Transverse colon (tissue), 4 donors: Measurements from ENCODE around the gene RALBP1. TPM values are rescaled to one million over a fixed set of nuclear protein-coding genes. Genes with fewer than 3 reads are reported as not detected.
"Not testable (repeated sequence)": the region's sequence is repeated elsewhere in the genome, so short reads cannot be mapped to it uniquely, and the experiment has no call there.

Source experiments
- DNase-seq: peaks from one replicate; pipeline ENCODE4 v3.0.0-alpha.2; 2019
- H3K27ac ChIP-seq, 4 donors: fragments of 200-600 bp; sonication (generic); 2 replicates each; pipeline ENCODE4 v1.5.1; 2016 to 2018; ENCODE audit warnings: inconsistent platforms in 4 of 4
- H3K27me3 ChIP-seq: fragments of 200-600 bp; sonication (generic); 2 replicates; pipeline ENCODE4 v1.5.1; 2017; ENCODE audit warnings: inconsistent platforms
- H3K36me3 ChIP-seq, 4 donors: fragments of 200-600 bp; sonication (generic); 2 replicates each; pipeline ENCODE4 v1.5.1; 2017 to 2019; ENCODE audit warnings: inconsistent platforms in 4 of 4
- H3K4me1 ChIP-seq, 4 donors: fragments of 200-600 bp; sonication (generic); 2 replicates each; pipeline ENCODE4 v1.5.1; 2017 to 2020; ENCODE audit warnings: inconsistent platforms in 4 of 4
- H3K4me3 ChIP-seq, 4 donors: fragments of 200-600 bp; sonication (generic); 1 replicate in 1 of 4; 2 replicates in 3 of 4; pipeline versions ENCODE4 v1.5.1 to v1.6.1; 2017 to 2019; ENCODE audit warnings: inconsistent platforms in 4 of 4
- H3K9me3 ChIP-seq, 2 donors: fragments of 200-600 bp; sonication (generic); 2 replicates each; pipeline ENCODE4 v1.5.1; 2017 to 2019; ENCODE audit warnings: inconsistent platforms in 2 of 2
- CTCF ChIP-seq, 5 experiments: fragments of 200-600 bp in 3 of 5; fragments of 450-650 bp in 2 of 5; sonication (generic) in 3 of 5; IDR thresholded peaks; 1 replicate in 2 of 5; 2 replicates in 3 of 5; pipeline ENCODE4 v1.5.1; 2016 to 2017; ENCODE audit warnings: antibody characterized with exemption in 5 of 5, inconsistent platforms in 3 of 5, mild to moderate bottlenecking in 2 of 5, moderate library complexity in 1 of 5
- EP300 ChIP-seq: sonication (generic); formaldehyde crosslinking; IDR thresholded peaks from one replicate; pipeline ENCODE4 v1.6.1; 2017; ENCODE audit warnings: antibody characterized with exemption, low read depth
- POLR2A ChIP-seq: fragments of 450-650 bp; IDR thresholded peaks from one replicate; pipeline ENCODE4 v1.6.1; 2016; ENCODE audit warnings: antibody characterized with exemption, mild to moderate bottlenecking, moderate library complexity
- POLR2AphosphoS5 ChIP-seq, 3 donors: sonication (generic); formaldehyde crosslinking; IDR thresholded peaks; one replicate each; pipeline ENCODE4 v1.6.1; 2016; ENCODE audit warnings: antibody characterized with exemption in 3 of 3
- WGBS, 2 donors: methylation state at CpG; one replicate each; pipeline ENCODE4 v1.1.5; 2018; ENCODE audit warnings: low coverage in 1 of 2; 5-methylcytosine and 5-hydroxymethylcytosine counted together
- in situ Hi-C, 4 donors: fragments of 200-750 bp; cut with MboI; loops; one replicate each; pipeline versions ENCODE4 v1.15.0 to v1.15.1; 2017; ENCODE audit warnings: low sequenced_read_pairs in 3 of 4, low pct_ligation_motif_present in 1 of 4, low pct_unique_long_range_greater_than_20kb in 1 of 4
- intact Hi-C: fragments of 100-400 bp; cut with DNase I; formaldehyde crosslinking; loops from one replicate; pipeline ENCODE4 v1.15.1; 2023; ENCODE audit warnings: low total_unique reads
- total RNA-seq, 4 donors: library from RNA; depleted of rRNA; stranded (reverse); fragments of >200 nt; gene quantifications; one replicate each; pipeline ENCODE4 v1.1.0, GENCODE V29; 2016

Gene RALBP1
- total RNA-seq, 4 donors from 2014 or later: 34.2 to 93.3 (median 70.6) TPM

GRCh38 chr18:9469685-9470084 lies 5.6 kb upstream of the RALBP1 start:
- Histone ChIP-seq H3K27ac (no peak overlapping the region), H3K27me3 (no peaks in the 10 kb centered on the region), H3K36me3 (no peaks in the 10 kb centered on the region), H3K4me1 (peaks cover 0 to 10% (median 7%) of the 10 kb centered on the region in 4 donors), H3K4me3 (no peak overlapping the region), H3K9me3 (peaks cover 9 to 17% of the 10 kb centered on the region in 2 donors)
- in situ Hi-C loops: no loop called here
- intact Hi-C loops: loop anchor here (10.0 kb wide), 1 partner anchor 135 kb away; the partner anchor contains the start of gene TWSG1
- TF ChIP-seq EP300: no peak
- TF ChIP-seq CTCF (IDR thresholded peaks at IDR 0.05): no peak
- no peak for TF ChIP-seq POLR2AphosphoS5 (IDR thresholded peaks at IDR 0.05)
- TF ChIP-seq POLR2A: no peak
- DNase-seq: no peak

- WGBS, 2 donors: 29 to 92% methylated on average over 2 to 37 of the region's 37 CpGs
- intact Hi-C loops (loop anchor here (10.0 kb wide), 1 partner anchor 140 kb away; the partner anchor contains the start of gene TWSG1), in situ Hi-C loops (no loop called here)
- Histone ChIP-seq H3K27me3 (no peaks in the 10 kb centered on the region), H3K4me1 (peaks cover 7 to 24% (median 16%) of the 10 kb centered on the region in 4 donors), H3K27ac (peak overlapping the region; percentile 95 to 96 (median 96)), H3K9me3 (peaks cover 0 to 3% of the 10 kb centered on the region in 2 donors), H3K36me3 (no peaks in the 10 kb centered on the region), H3K4me3 (peak overlapping the region; percentile 45 to 98 (median 83))
- peak; percentile 91 for DNase-seq
- TF ChIP-seq EP300 (peak; percentile 22), POLR2AphosphoS5 (IDR thresholded peaks at IDR 0.05) (no peak)
These were observed 968 bp upstream of the RALBP1 start for GRCh38 chr18:9474108-9474982.

- in situ Hi-C loops: no loop called here
- no peaks in the 10 kb centered on the region for H3K27me3 ChIP-seq
- intact Hi-C loops: loop anchor here (10.0 kb wide), 1 partner anchor 141 kb away; the partner anchor contains the start of gene TWSG1
- H3K4me1 ChIP-seq: peaks cover 7 to 24% (median 16%) of the 10 kb centered on the region in 4 donors
- no peak for TF ChIP-seq CTCF (IDR thresholded peaks at IDR 0.05)
- TF ChIP-seq POLR2AphosphoS5 (IDR thresholded peaks at IDR 0.05): no peak
- TF ChIP-seq EP300: no peak
- no peak for TF ChIP-seq POLR2A
- H3K36me3 ChIP-seq: no peaks in the 10 kb centered on the region
- no peak for DNase-seq
- H3K4me3 ChIP-seq: peak overlapping the region; percentile 81 to 98 (median 86)
- H3K9me3 ChIP-seq: no peaks in the 10 kb centered on the region
- WGBS, 2 donors: 1 to 3% methylated on average over 8 to 34 of the region's 59 CpGs
- H3K27ac ChIP-seq: peak overlapping the region; percentile 95 to 96 (median 96)
These were observed 604 bp downstream of the RALBP1 start for GRCh38 chr18:9475643-9476591.

- DNase-seq, H3K36me3 ChIP-seq, in situ Hi-C loops, H3K27me3 ChIP-seq, H3K9me3 ChIP-seq: not testable (repeated sequence)
- 86% methylated on average over 7 to 12 of the region's 12 CpGs for WGBS, 2 donors
- intact Hi-C loops: loop anchor here (10.0 kb wide), 1 partner anchor 142 kb away; the partner anchor contains the start of gene TWSG1
- Histone ChIP-seq H3K4me3 (peak overlapping the region in 1 of 4 donors; percentile 98), H3K27ac (peak overlapping the region in 1 of 4 donors; percentile 95), H3K4me1 (peaks cover 7 to 24% (median 16%) of the 10 kb centered on the region in 4 donors)
These were observed 1.6 kb downstream of the RALBP1 start for GRCh38 chr18:9476949-9477348.
